HuH-7.5 (cell line): ENCODE results near the gene HNRNPCL2.
"Not testable (repeated sequence)": the region's sequence is repeated elsewhere in the genome, so short reads cannot be mapped to it uniquely, and the experiment has no call there.

Source experiments
- DNase-seq: peaks from one replicate; pipeline ENCODE4 v3.0.0; 2011; ENCODE audit warnings: low spot score

Gene HNRNPCL2

DNA sequence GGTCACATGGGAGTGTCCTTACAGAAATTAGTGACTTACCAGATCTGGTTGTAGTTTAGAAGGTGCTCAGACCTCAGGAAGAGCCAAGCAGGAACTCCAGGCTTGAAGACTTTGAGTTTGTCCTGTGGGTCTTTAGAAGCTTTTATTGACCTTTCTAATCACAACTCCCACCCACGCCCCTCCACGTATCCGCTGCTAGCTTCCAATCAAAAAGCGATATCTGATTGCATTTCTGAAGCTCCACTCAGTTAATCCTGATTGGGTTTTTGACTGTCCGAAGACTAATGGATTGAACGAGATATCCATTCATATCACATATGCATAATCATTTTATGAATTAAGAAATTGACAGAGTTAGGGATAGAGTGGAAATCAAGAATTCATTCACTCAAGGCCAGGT, at the start of gene HNRNPCL2:
Gene HNRNPCL2 (minus strand): TSS at position 101 of the 400 bp plus-strand sequence. CDS start 454 bp downstream, outside the sequence.
- DNase-seq, result not testable (repeated sequence)

DNA sequence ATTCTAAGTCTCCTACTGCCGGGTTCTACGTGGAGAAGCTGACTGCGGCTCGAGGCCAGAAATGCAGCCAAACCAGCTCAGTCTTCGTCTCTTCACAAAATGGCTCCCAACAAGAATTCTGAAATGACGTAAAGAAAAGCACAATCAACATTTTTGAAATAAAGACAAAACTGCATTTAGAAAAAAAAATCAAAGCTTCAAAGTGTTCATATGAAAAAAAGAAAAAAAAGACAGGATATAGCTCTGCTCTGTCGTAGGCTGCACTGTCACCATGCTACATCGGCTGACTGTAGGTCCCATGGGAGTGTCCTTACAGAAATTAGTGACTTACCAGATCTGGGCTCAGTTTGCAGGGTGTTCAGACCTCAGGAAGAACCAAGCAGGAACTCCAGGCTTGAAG, 48.9 kb upstream of the HNRNPCL2 start, which contains the start of gene HNRNPCL4:
Gene HNRNPCL4 (minus strand): TSS at position 101 of the 400 bp plus-strand sequence. CDS start 164 bp downstream, outside the sequence.
- not testable (repeated sequence) for DNase-seq

DNA sequence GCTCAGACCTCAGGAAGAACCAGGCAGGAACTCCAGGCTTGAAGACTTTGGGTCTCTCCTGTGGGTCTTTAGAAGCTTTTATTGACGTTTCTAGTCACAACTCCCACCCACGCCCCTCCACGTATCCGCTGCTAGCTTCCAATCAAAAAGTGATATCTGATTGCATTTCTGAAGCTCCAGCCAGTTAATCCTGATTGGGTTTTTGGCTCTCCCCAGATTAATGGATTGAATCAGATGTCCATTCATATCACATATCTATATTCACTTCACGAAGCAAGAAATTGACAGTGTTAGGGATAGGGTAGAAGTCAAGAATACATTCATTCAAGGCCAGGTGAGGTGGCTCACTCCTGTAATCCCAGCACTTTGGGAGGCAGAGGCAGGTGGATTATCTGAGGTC, 39.3 kb upstream of the HNRNPCL2 start, which contains the start of gene PRAMEF26:
Gene PRAMEF26 (minus strand): TSS at position 101 of the 400 bp plus-strand sequence. CDS start 2,914 bp downstream, outside the sequence.
- DNase-seq, result not testable (repeated sequence)

DNA sequence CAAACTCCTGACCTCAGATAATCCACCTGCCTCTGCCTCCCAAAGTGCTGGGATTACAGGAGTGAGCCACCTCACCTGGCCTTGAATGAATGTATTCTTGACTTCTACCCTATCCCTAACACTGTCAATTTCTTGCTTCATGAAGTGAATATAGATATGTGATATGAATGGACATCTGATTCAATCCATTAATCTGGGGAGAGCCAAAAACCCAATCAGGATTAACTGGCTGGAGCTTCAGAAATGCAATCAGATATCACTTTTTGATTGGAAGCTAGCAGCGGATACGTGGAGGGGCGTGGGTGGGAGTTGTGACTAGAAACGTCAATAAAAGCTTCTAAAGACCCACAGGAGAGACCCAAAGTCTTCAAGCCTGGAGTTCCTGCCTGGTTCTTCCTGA, 46.2 kb downstream of the HNRNPCL2 start, which contains the start of gene PRAMEF25:
Gene PRAMEF25 (plus strand): TSS at position 301 of the 400 bp plus-strand sequence. CDS start 2,920 bp downstream, outside the sequence.
- not testable (repeated sequence) for DNase-seq
